ENCODE data around the gene CFAP54.

GRCh38 chr12:96749999-96750398 lies 260.6 kb downstream of the CFAP54 start:
- TF ChIP-seq OSR1 (CRISPR knock-in tag; IDR thresholded peaks at IDR 0.05) (no peak), PATZ1 (CRISPR knock-in tag; IDR thresholded peaks at IDR 0.05; ENCODE audit: borderline replicate concordance) (no peak), PPARA (CRISPR knock-in tag; IDR thresholded peaks at IDR 0.05; ENCODE audit: borderline replicate concordance) (no peak), CSRNP3 (CRISPR knock-in tag; IDR thresholded peaks at IDR 0.05) (no peak), TCF4 (CRISPR knock-in tag; IDR thresholded peaks at IDR 0.05; ENCODE audit: borderline replicate concordance) (no peak), ESRRG (CRISPR knock-in tag; IDR thresholded peaks at IDR 0.05) (no peak), RARB (CRISPR knock-in tag; IDR thresholded peaks at IDR 0.05) (no peak)

Measured in SK-N-SH treated with all-trans-retinoic acid at 6 μM for 48 hours (cell line).